ENCODE results near the gene GPD2. TPM values are rescaled to one million over a fixed set of nuclear protein-coding genes. Genes with fewer than 3 reads are reported as not detected.

The GPD2 gene
- total RNA-seq, 1 experiment from 2014 or later = 62.5 TPM

DNA sequence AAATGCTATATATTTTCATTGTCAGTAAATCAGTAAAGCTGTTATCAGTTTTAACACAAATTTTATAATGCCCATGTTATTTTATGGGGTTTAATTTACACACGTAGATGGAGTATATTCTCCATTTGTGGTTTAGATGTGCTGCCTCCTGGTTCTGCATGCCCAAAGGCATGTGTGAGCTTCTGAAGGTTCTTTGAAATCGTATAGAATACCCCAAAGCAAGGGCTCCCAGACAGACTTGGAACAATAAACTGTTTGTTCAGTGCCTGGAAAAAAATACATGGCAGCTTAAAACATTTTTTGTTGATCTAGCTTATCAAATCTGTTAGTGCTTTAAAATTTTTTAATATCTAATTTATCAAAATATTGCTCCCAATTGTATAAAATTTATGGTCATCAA is 150.4 kb downstream of the GPD2 start:
- BruUV-seq (replicated peaks) = no TSS peak
- ChIA-PET POLR2A (interaction anchor here (0.7 to 1.3 kb wide), 2 partner anchors 235 to 251 kb away, joined by 3 to 4 read pairs; no protein-coding TSS in a partner anchor), CTCF (interaction anchor here (0.6 to 4.8 kb wide), 7 partner anchors 28 to 1218 kb away, joined by 3 to 59 read pairs (median 4); no protein-coding TSS in a partner anchor)
- no peak for DNase-seq (ENCODE audit: unreplicated experiment)
- no peak overlapping the region for H3K27ac Mint-ChIP-seq (ENCODE audit: low read depth, unreplicated experiment)
- H3K4me3 Mint-ChIP-seq (ENCODE audit: unreplicated experiment) = no peak overlapping the region
- TF ChIP-seq, protein P1, sequence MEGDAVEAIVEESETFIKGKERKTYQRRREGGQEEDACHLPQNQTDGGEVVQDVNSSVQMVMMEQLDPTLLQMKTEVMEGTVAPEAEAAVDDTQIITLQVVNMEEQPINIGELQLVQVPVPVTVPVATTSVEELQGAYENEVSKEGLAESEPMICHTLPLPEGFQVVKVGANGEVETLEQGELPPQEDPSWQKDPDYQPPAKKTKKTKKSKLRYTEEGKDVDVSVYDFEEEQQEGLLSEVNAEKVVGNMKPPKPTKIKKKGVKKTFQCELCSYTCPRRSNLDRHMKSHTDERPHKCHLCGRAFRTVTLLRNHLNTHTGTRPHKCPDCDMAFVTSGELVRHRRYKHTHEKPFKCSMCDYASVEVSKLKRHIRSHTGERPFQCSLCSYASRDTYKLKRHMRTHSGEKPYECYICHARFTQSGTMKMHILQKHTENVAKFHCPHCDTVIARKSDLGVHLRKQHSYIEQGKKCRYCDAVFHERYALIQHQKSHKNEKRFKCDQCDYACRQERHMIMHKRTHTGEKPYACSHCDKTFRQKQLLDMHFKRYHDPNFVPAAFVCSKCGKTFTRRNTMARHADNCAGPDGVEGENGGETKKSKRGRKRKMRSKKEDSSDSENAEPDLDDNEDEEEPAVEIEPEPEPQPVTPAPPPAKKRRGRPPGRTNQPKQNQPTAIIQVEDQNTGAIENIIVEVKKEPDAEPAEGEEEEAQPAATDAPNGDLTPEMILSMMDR (IDR thresholded peaks at IDR 0.05; ENCODE audit: unreplicated experiment) = no peak
- no peaks in the 10 kb centered on the region for H3K27me3 Mint-ChIP-seq (ENCODE audit: insufficient read depth, unreplicated experiment)
- H3K36me3 Mint-ChIP-seq (ENCODE audit: insufficient read depth, unreplicated experiment) = no peaks in the 10 kb centered on the region
- no peaks in the 10 kb centered on the region for H3K4me1 Mint-ChIP-seq (ENCODE audit: insufficient read depth, unreplicated experiment)
- intact Hi-C loops (cut with micrococcal nuclease) = loop anchor here (5.0 to 10.0 kb wide), 2 partner anchors 471 to 522 kb away; no protein-coding TSS in a partner anchor
- H3K9me3 Mint-ChIP-seq (ENCODE audit: unreplicated experiment) = no peaks in the 10 kb centered on the region

DNA sequence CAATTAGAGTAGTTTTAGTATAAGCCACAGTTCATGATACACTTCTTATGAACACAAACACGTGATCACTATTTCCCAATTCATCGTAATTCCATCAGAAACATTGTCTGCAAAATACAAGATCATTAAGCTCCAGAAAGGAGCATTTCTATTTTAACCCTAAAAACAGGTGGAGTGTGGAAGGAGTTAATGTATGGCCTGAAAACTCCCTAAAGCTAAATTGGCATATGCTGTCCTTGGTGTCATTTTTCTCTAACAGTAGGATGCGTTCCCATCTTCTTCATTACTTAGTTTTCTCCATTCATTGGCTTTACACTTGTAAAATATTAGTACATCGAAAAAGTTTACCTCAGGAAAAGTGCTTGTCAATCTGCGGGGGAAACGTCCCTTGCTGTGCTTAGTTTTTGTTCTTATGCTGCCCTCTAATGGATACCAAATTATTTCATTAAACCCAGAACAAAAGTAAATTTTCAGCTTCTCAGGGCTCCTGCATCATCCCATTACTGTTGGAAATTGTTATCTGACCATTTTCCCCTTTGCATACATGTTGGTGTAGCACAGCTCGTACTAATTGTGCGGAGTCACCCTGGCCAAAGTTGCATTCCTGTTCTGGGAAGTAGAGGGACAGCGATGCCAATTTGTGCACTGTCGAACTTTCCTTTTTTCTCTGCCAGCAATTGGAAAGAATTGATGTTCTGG is 153.4 kb downstream of the GPD2 start:
- H3K9me3 Mint-ChIP-seq (ENCODE audit: unreplicated experiment) = no peaks in the 10 kb centered on the region
- POLR2A ChIA-PET = interaction anchor here (0.5 to 3.6 kb wide), 10 partner anchors 23 to 1212 kb away, joined by 3 to 30 read pairs (median 3); no protein-coding TSS in a partner anchor
- H3K27me3 Mint-ChIP-seq (ENCODE audit: insufficient read depth, unreplicated experiment) = no peaks in the 10 kb centered on the region
- H3K36me3 Mint-ChIP-seq (ENCODE audit: insufficient read depth, unreplicated experiment) = no peaks in the 10 kb centered on the region
- peak; percentile 51 for DNase-seq (ENCODE audit: unreplicated experiment)
- BruUV-seq (replicated peaks) = no TSS peak
- CTCF ChIA-PET = interaction anchor here (0.6 to 4.8 kb wide), 52 partner anchors 9 to 1228 kb away, joined by 3 to 66 read pairs (median 4); partner anchors contain the start of genes GPD2 and NR4A2
- H3K4me3 Mint-ChIP-seq (ENCODE audit: unreplicated experiment) = no peak overlapping the region
- no peaks in the 10 kb centered on the region for H3K4me1 Mint-ChIP-seq (ENCODE audit: insufficient read depth, unreplicated experiment)
- no peak overlapping the region for H3K27ac Mint-ChIP-seq (ENCODE audit: low read depth, unreplicated experiment)
- intact Hi-C loops (cut with micrococcal nuclease) = loop anchor here (1.0 to 10.0 kb wide), 8 partner anchors 153 to 1213 kb away; partner anchors contain the start of gene GPD2
- TF ChIP-seq, protein P1 (IDR thresholded peaks at IDR 0.05; ENCODE audit: unreplicated experiment) = peak; percentile 60

DNA sequence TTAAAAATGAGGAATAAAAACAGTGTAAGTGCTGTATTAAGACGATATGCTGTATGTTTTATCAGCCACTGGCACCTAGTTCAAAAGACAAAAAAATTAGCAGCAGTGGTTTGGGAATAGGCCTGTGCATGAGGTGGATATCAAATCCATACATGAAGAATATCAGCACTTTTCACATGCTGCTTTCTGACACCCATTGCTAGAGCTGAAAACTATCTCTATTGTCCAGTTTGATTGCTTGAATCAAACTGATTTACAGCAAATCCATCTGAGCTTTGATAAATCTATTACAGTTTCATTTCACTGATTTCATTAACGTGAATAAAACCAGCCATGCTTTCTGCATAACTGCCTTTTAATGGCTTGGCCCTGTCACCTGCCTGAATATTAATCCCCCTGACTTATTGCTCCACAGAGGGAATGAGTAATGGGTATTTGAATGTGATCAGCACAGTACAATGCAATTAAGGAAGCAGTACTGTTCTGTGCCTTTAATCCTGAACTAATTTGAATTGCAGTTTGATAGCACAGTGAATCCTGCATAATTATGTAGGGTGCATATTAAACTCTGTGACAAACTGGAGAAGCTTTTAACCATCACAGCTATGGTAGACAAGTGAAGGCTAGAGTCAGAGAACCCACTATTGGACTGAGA is 154.0 kb downstream of the GPD2 start:
- POLR2A ChIA-PET = interaction anchor here (0.7 to 3.6 kb wide), 6 partner anchors 22 to 1213 kb away, joined by 3 to 30 read pairs (median 8); no protein-coding TSS in a partner anchor
- H3K27ac Mint-ChIP-seq (ENCODE audit: low read depth, unreplicated experiment) = no peak overlapping the region
- DNase-seq (ENCODE audit: unreplicated experiment) = no peak
- H3K9me3 Mint-ChIP-seq (ENCODE audit: unreplicated experiment) = no peaks in the 10 kb centered on the region
- no TSS peak for BruUV-seq (replicated peaks)
- no peak overlapping the region for H3K4me3 Mint-ChIP-seq (ENCODE audit: unreplicated experiment)
- H3K27me3 Mint-ChIP-seq (ENCODE audit: insufficient read depth, unreplicated experiment) = no peaks in the 10 kb centered on the region
- CTCF ChIA-PET = interaction anchor here (0.6 to 4.8 kb wide), 43 partner anchors 8 to 1228 kb away, joined by 3 to 66 read pairs (median 4); partner anchors contain the start of genes GPD2 and NR4A2
- H3K4me1 Mint-ChIP-seq (ENCODE audit: insufficient read depth, unreplicated experiment) = no peaks in the 10 kb centered on the region
- TF ChIP-seq, protein P1 (IDR thresholded peaks at IDR 0.05; ENCODE audit: unreplicated experiment) = no peak
- no peaks in the 10 kb centered on the region for H3K36me3 Mint-ChIP-seq (ENCODE audit: insufficient read depth, unreplicated experiment)
- intact Hi-C loops (cut with micrococcal nuclease) = no loop called here
